ENCODE data around the gene ZNF335.

DNA sequence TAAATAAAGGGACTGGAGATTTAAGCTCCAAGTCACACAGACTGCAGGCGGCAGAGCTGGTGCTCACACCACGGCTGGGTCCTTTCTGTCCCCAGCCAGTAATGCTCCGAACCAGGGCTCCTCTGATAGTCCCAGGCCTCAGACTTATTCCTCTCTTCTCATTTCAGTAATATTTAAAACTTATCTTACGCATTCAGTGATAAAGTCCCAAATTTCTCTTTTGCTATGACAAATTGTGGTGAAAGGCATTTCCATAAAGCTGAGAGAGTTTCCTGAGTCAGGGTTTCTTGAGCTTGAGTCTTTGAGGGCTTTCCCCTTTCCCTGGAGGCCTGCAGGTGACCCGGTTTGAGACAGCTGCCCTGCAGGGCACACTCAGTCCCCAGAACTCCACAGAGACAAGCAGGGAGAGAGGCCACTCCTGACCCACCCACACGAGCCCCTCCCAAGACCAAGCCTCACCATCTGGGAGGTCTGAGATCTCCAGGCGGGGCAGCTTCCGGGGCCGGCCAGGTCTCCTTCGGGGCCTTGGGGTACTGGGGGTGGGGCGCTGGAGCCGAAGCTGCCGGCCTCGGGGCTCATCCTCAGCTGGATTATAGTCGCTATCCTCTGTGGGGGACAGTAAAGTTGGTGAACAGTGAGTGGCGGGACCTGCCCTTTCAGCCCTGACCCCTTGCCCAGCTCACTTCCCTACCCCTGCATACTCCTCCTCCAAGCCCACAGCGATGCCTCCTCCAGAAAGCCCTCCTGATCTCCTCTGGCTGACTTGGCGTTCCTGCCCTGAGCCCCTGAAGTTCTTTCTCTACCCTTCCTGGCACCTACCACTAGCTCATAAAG is 6.6 kb downstream of the ZNF335 start:
- TF ChIP-seq, protein P1, sequence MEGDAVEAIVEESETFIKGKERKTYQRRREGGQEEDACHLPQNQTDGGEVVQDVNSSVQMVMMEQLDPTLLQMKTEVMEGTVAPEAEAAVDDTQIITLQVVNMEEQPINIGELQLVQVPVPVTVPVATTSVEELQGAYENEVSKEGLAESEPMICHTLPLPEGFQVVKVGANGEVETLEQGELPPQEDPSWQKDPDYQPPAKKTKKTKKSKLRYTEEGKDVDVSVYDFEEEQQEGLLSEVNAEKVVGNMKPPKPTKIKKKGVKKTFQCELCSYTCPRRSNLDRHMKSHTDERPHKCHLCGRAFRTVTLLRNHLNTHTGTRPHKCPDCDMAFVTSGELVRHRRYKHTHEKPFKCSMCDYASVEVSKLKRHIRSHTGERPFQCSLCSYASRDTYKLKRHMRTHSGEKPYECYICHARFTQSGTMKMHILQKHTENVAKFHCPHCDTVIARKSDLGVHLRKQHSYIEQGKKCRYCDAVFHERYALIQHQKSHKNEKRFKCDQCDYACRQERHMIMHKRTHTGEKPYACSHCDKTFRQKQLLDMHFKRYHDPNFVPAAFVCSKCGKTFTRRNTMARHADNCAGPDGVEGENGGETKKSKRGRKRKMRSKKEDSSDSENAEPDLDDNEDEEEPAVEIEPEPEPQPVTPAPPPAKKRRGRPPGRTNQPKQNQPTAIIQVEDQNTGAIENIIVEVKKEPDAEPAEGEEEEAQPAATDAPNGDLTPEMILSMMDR (conservative IDR thresholded peaks at IDR 0.05 in 1 of 2, IDR thresholded peaks at IDR 0.05 in 1 of 2; ENCODE audit: extremely low read depth in 1 of 2, insufficient read depth in 1 of 2, low read depth in 1 of 2, low read length in 2 of 2) = no peak
- no peak for TF ChIP-seq EZH2 (IDR thresholded peaks at IDR 0.05; ENCODE audit: borderline replicate concordance, low read length)

Measured in mammary epithelial cell (primary cell).